ENCODE measurements around the gene PDE6C. TPM values are rescaled to one million over a fixed set of nuclear protein-coding genes. Genes with fewer than 3 reads are reported as not detected.

The PDE6C gene
- total and polyA plus RNA-seq, 2 donors (not counting 1 experiment from before 2014, with no cell fraction given) = not detected

GRCh38 chr10:93600446-93601145 lies 11.7 kb upstream of the PDE6C start:
- H3K27ac ChIP-seq (ENCODE audit: insufficient read depth, low read length) = no peak overlapping the region
- DNase-seq (ENCODE audit: low read depth in 2 of 2) = peak; percentile 33 to 64
- H3K9me3 ChIP-seq (ENCODE audit: control insufficient read depth, insufficient read depth, low read depth, low read length) = no peaks in the 10 kb centered on the region
- no peaks in the 10 kb centered on the region for H3K79me2 ChIP-seq (ENCODE audit: control insufficient read depth, insufficient read depth, low read length)
- H3K4me2 ChIP-seq (ENCODE audit: extremely low read depth, insufficient read depth, low read length) = no peak overlapping the region
- no peaks in the 10 kb centered on the region for H3K36me3 ChIP-seq (ENCODE audit: control insufficient read depth, insufficient read depth, low read length)
- no peak overlapping the region for H3K9ac ChIP-seq (ENCODE audit: insufficient read depth, low read length)
- no peaks in the 10 kb centered on the region for H3K4me1 ChIP-seq (ENCODE audit: control insufficient read depth, extremely low read depth, insufficient read depth, low read length)
- peaks cover 32% of the 10 kb centered on the region for H3K27me3 ChIP-seq (ENCODE audit: control insufficient read depth, insufficient read depth, low read length)
- no peaks in the 10 kb centered on the region for H4K20me1 ChIP-seq (ENCODE audit: control insufficient read depth, extremely low read depth, insufficient read depth, low read length)
- no peak overlapping the region for H2AFZ ChIP-seq (ENCODE audit: low read length)
- H3K4me3 ChIP-seq (replicated peaks in 1 of 4; ENCODE audit: control extremely low read depth in 1 of 4, insufficient read depth in 1 of 4, low read depth in 3 of 4, low read length in 4 of 4) = no peak overlapping the region
- no peak for TF ChIP-seq EZH2 (IDR thresholded peaks at IDR 0.05; ENCODE audit: low read length, missing control alignments)
- no peak for TF ChIP-seq CTCF (conservative IDR thresholded peaks at IDR 0.05 in 1 of 2, IDR thresholded peaks at IDR 0.05 in 1 of 2; ENCODE audit: low read depth in 1 of 2, low read length in 2 of 2)

- H3K4me3 ChIP-seq (replicated peaks in 1 of 4; ENCODE audit: control extremely low read depth in 1 of 4, insufficient read depth in 1 of 4, low read depth in 3 of 4, low read length in 4 of 4) = peak within 1 kb of the TSS in 1 of 4 experiments; percentile 16
- no peak within 1 kb of the TSS for H3K9ac ChIP-seq (ENCODE audit: insufficient read depth, low read length)
- H4K20me1 ChIP-seq (ENCODE audit: control insufficient read depth, extremely low read depth, insufficient read depth, low read length) = no peaks in the 10 kb centered on the region
- peak in 1 of 2 donors; percentile 13 for DNase-seq (ENCODE audit: low read depth in 2 of 2)
- no peaks in the 10 kb centered on the region for H3K4me1 ChIP-seq (ENCODE audit: control insufficient read depth, extremely low read depth, insufficient read depth, low read length)
- no peak within 1 kb of the TSS for H3K4me2 ChIP-seq (ENCODE audit: extremely low read depth, insufficient read depth, low read length)
- no peaks in the 10 kb centered on the region for H3K9me3 ChIP-seq (ENCODE audit: control insufficient read depth, insufficient read depth, low read depth, low read length)
- H3K36me3 ChIP-seq (ENCODE audit: control insufficient read depth, insufficient read depth, low read length) = no peaks in the 10 kb centered on the region
- peaks cover 32% of the 10 kb centered on the region for H3K27me3 ChIP-seq (ENCODE audit: control insufficient read depth, insufficient read depth, low read length)
- TF ChIP-seq CTCF (conservative IDR thresholded peaks at IDR 0.05 in 1 of 2, IDR thresholded peaks at IDR 0.05 in 1 of 2; ENCODE audit: low read depth in 1 of 2, low read length in 2 of 2) = no peak
- peak; percentile 27 for TF ChIP-seq EZH2 (IDR thresholded peaks at IDR 0.05; ENCODE audit: low read length, missing control alignments)
- no peaks in the 10 kb centered on the region for H3K79me2 ChIP-seq (ENCODE audit: control insufficient read depth, insufficient read depth, low read length)
- no peak within 1 kb of the TSS for H2AFZ ChIP-seq (ENCODE audit: low read length)
- no peak within 1 kb of the TSS for H3K27ac ChIP-seq (ENCODE audit: insufficient read depth, low read length)
These were observed 11.1 kb upstream of the PDE6C start, which contains the start of gene RBP4 for GRCh38 chr10:93601146-93601773. TSS of gene RBP4 (minus strand) at chr10:93601235. CDS start at chr10:93601028, 207 bp downstream.

- no peaks in the 10 kb centered on the region for H4K20me1 ChIP-seq (ENCODE audit: control insufficient read depth, extremely low read depth, insufficient read depth, low read length)
- no peak overlapping the region for H3K4me2 ChIP-seq (ENCODE audit: extremely low read depth, insufficient read depth, low read length)
- H2AFZ ChIP-seq (ENCODE audit: low read length) = no peak overlapping the region
- TF ChIP-seq CTCF (conservative IDR thresholded peaks at IDR 0.05 in 1 of 2, IDR thresholded peaks at IDR 0.05 in 1 of 2; ENCODE audit: low read depth in 1 of 2, low read length in 2 of 2) = no peak
- TF ChIP-seq EZH2 (IDR thresholded peaks at IDR 0.05; ENCODE audit: low read length, missing control alignments) = no peak
- no peak for DNase-seq (ENCODE audit: low read depth in 2 of 2)
- H3K9ac ChIP-seq (ENCODE audit: insufficient read depth, low read length) = no peak overlapping the region
- H3K27ac ChIP-seq (ENCODE audit: insufficient read depth, low read length) = no peak overlapping the region
- H3K4me3 ChIP-seq (replicated peaks in 1 of 4; ENCODE audit: control extremely low read depth in 1 of 4, insufficient read depth in 1 of 4, low read depth in 3 of 4, low read length in 4 of 4) = no peak overlapping the region
- H3K27me3 ChIP-seq (ENCODE audit: control insufficient read depth, insufficient read depth, low read length) = peaks cover 34% of the 10 kb centered on the region
- H3K36me3 ChIP-seq (ENCODE audit: control insufficient read depth, insufficient read depth, low read length) = no peaks in the 10 kb centered on the region
- H3K9me3 ChIP-seq (ENCODE audit: control insufficient read depth, insufficient read depth, low read depth, low read length) = no peaks in the 10 kb centered on the region
- H3K4me1 ChIP-seq (ENCODE audit: control insufficient read depth, extremely low read depth, insufficient read depth, low read length) = no peaks in the 10 kb centered on the region
- H3K79me2 ChIP-seq (ENCODE audit: control insufficient read depth, insufficient read depth, low read length) = no peaks in the 10 kb centered on the region
These were observed 10.6 kb upstream of the PDE6C start for GRCh38 chr10:93601774-93602162.
